Lower lobe of right lung (tissue), 2 donors: Measurements from ENCODE around the gene MRPL46. TPM values are rescaled to one million over a fixed set of nuclear protein-coding genes. Genes with fewer than 3 reads are reported as not detected.
"Not testable (repeated sequence)": the region's sequence is repeated elsewhere in the genome, so short reads cannot be mapped to it uniquely, and the experiment has no call there.

Experiments
- ATAC-seq, 2 donors: fragments of 200-7000 bp; cut with Tn5 transposase; one replicate each; pipeline ENCODE4 v1.9.1; 2020 to 2022; ENCODE audit warnings: mild to moderate bottlenecking in 2 of 2, moderate library complexity in 2 of 2
- DNase-seq: peaks from one replicate; pipeline ENCODE4 v3.0.0-alpha.2; 2020
- H3K27ac ChIP-seq: fragments of 200-600 bp; one replicate; pipeline ENCODE4 v1.8.0; 2022
- H3K27me3 ChIP-seq: fragments of 200-600 bp; one replicate; pipeline ENCODE4 v1.8.0; 2022; ENCODE audit warnings: low read depth
- H3K36me3 ChIP-seq: fragments of 200-600 bp; one replicate; pipeline ENCODE4 v1.8.0; 2022; ENCODE audit warnings: mild to moderate bottlenecking
- H3K4me1 ChIP-seq: fragments of 200-600 bp; one replicate; pipeline ENCODE4 v1.8.0; 2022
- H3K4me3 ChIP-seq: fragments of 200-600 bp; one replicate; pipeline ENCODE4 v1.8.0; 2022; ENCODE audit warnings: mild to moderate bottlenecking
- H3K9me3 ChIP-seq: fragments of 200-600 bp; one replicate; pipeline ENCODE4 v1.8.0; 2022
- intact Hi-C: fragments of 100-400 bp; cut with DNase I; formaldehyde crosslinking; loops from one replicate; pipeline ENCODE4 v1.11.0; 2022
- total RNA-seq: library from RNA; stranded (reverse); fragmentation: NEBNext Ultra II Directional; extraction: Animal tissue kit (Norgen Biotek cat#: 25700); gene quantifications from one replicate; pipeline ENCODE4 v1.2.1, GENCODE V29; 2021
- TF ChIP-seq, protein P1 (sequence below): fragments of 200-600 bp; IDR thresholded peaks from one replicate; pipeline ENCODE4 v1.8.0; 2022; ENCODE audit warnings: antibody characterized with exemption, mild to moderate bottlenecking
- donor health status: DM: no; HTN: yes; CAD: no; lungs with severe emphysema.

Gene MRPL46
- total RNA-seq, 1 donor from 2014 or later: 15.3 TPM

- no peaks in the 10 kb centered on the region for H3K36me3 ChIP-seq
- DNase-seq (no peak), ATAC-seq (no peak)
- TF ChIP-seq, protein P1, sequence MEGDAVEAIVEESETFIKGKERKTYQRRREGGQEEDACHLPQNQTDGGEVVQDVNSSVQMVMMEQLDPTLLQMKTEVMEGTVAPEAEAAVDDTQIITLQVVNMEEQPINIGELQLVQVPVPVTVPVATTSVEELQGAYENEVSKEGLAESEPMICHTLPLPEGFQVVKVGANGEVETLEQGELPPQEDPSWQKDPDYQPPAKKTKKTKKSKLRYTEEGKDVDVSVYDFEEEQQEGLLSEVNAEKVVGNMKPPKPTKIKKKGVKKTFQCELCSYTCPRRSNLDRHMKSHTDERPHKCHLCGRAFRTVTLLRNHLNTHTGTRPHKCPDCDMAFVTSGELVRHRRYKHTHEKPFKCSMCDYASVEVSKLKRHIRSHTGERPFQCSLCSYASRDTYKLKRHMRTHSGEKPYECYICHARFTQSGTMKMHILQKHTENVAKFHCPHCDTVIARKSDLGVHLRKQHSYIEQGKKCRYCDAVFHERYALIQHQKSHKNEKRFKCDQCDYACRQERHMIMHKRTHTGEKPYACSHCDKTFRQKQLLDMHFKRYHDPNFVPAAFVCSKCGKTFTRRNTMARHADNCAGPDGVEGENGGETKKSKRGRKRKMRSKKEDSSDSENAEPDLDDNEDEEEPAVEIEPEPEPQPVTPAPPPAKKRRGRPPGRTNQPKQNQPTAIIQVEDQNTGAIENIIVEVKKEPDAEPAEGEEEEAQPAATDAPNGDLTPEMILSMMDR: no peak
- peaks cover 11% of the 10 kb centered on the region for H3K9me3 ChIP-seq
- H3K4me1 ChIP-seq: no peaks in the 10 kb centered on the region
- H3K27me3 ChIP-seq: no peaks in the 10 kb centered on the region
- no peak overlapping the region for H3K27ac ChIP-seq
- intact Hi-C loops: no loop called here
- no peak overlapping the region for H3K4me3 ChIP-seq
Observed at GRCh38 chr15:88441076-88441730, 26.0 kb downstream of the MRPL46 start.

DNA sequence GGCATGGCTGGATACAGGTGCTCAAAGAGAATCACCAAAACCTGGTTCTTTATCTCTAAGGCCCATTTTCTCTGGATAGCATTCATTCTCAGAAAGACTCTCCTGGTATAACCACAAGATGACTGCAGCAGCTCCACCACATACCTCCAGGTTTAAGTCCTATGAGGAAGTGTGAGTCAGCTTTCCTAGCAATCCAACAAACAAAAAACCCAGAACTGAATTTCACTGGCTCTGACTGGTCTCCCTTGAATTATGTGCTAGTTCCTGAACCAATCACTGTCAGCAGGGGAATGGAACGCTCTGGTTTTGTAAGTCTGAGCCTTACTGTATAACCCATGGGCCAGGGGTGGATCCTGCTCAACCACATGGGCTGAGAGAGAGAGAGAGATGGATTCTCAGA lies 27.2 kb downstream of the MRPL46 start:
- intact Hi-C loops: no loop called here
- TF ChIP-seq, protein P1: no peak
- no peak for DNase-seq

GRCh38 chr15:88438181-88438580 lies 29.0 kb downstream of the MRPL46 start:
- TF ChIP-seq, protein P1: no peak
- intact Hi-C loops: no loop called here
- H3K27ac ChIP-seq: no peak overlapping the region
- no peaks in the 10 kb centered on the region for H3K36me3 ChIP-seq
- no peaks in the 10 kb centered on the region for H3K9me3 ChIP-seq
- H3K4me3 ChIP-seq: no peak overlapping the region
- no peaks in the 10 kb centered on the region for H3K27me3 ChIP-seq
- no peaks in the 10 kb centered on the region for H3K4me1 ChIP-seq
- ATAC-seq (no peak), DNase-seq (no peak)

More for the DNA sequence above, 27.2 kb downstream of the MRPL46 start:
- ATAC-seq: no peak
- no peaks in the 10 kb centered on the region for H3K36me3 ChIP-seq
- H3K9me3 ChIP-seq: peaks cover 11% of the 10 kb centered on the region
- no peaks in the 10 kb centered on the region for H3K4me1 ChIP-seq
- no peaks in the 10 kb centered on the region for H3K27me3 ChIP-seq
- H3K4me3 ChIP-seq: no peak overlapping the region
- no peak overlapping the region for H3K27ac ChIP-seq

GRCh38 chr15:88434106-88434505 lies 33.1 kb downstream of the MRPL46 start:
- intact Hi-C loops: not testable (repeated sequence)

DNA sequence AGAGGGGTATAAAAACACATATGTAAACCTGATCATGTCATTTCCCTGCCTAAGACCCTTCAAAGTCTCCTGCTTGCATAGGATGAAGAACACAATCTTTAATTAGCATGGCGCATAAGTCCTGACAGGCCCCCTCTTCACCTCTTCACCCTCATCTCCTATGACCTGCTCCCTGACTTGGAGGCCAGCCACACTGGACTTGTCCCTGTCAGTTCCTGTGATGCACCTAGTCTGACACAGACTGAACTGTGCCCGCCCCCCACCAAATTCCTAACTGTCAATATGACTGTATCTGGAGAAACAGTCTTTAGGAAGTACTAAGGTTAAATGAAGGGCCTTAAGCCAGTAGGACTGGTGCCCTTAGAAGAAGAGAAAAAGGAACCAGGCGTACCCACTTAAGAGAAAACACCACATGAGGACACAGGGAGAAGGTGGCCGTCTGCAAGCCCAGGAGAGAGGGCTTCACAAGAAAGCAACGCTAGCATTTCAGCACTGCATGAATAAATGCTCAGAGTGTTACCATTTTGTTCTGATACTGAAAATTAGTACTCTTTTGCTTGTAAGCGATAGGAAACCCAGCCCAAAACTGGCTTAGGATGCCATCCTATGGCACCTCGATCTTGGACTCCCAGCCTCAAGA lies 34.0 kb downstream of the MRPL46 start:
- TF ChIP-seq, protein P1: no peak
- intact Hi-C loops: no loop called here
- DNase-seq (no peak), ATAC-seq (no peak)
- H3K4me3 ChIP-seq: no peak overlapping the region
- H3K27me3 ChIP-seq: peaks cover 8% of the 10 kb centered on the region
- H3K9me3 ChIP-seq: no peaks in the 10 kb centered on the region
- no peaks in the 10 kb centered on the region for H3K4me1 ChIP-seq
- no peak overlapping the region for H3K27ac ChIP-seq
- no peaks in the 10 kb centered on the region for H3K36me3 ChIP-seq

More at GRCh38 chr15:88434106-88434505, 33.1 kb downstream of the MRPL46 start:
- H3K9me3 ChIP-seq, H3K4me1 ChIP-seq, DNase-seq, ATAC-seq, H3K36me3 ChIP-seq, H3K27me3 ChIP-seq, H3K27ac ChIP-seq, H3K4me3 ChIP-seq: not testable (repeated sequence)

- Histone ChIP-seq H3K4me1 (no peaks in the 10 kb centered on the region), H3K4me3 (no peak overlapping the region), H3K27me3 (peaks cover 12% of the 10 kb centered on the region), H3K27ac (no peak overlapping the region), H3K9me3 (no peaks in the 10 kb centered on the region), H3K36me3 (no peaks in the 10 kb centered on the region)
- ATAC-seq: no peak
- TF ChIP-seq, protein P1: no peak
- intact Hi-C loops: no loop called here
- DNase-seq: no peak
Observed at GRCh38 chr15:88431441-88431840, 35.7 kb downstream of the MRPL46 start.
